Uterus (tissue), 2 donors: ENCODE data around the gene PPEF2.

Experiments
- CTCF ChIP-seq, 4 experiments: fragments of 200-600 bp in 2 of 4; fragments of 450-650 bp in 2 of 4; sonication (generic) in 2 of 4; IDR thresholded peaks; one replicate each; pipeline ENCODE4 v1.5.1; 2016 to 2019; ENCODE audit warnings: antibody characterized with exemption in 4 of 4, mild to moderate bottlenecking in 2 of 4, moderate library complexity in 1 of 4
- POLR2A ChIP-seq, 2 donors: fragments of 450-650 bp; IDR thresholded peaks; one replicate each; pipeline ENCODE4 v1.6.1; 2016; ENCODE audit warnings: antibody characterized with exemption in 2 of 2, mild to moderate bottlenecking in 1 of 2, moderate library complexity in 1 of 2

- TF ChIP-seq CTCF (IDR thresholded peaks at IDR 0.05) (peak in 2 of 4 experiments; percentile 13 to 17), POLR2A (IDR thresholded peaks at IDR 0.05) (no peak)
These were observed 6.4 kb downstream of the PPEF2 start for GRCh38 chr4:75895744-75896314.
